BLaER1 (cell line): ENCODE data around the gene CDC42BPB.
A peak's percentile ranks its signal among the peaks of the same experiment; 100 is the strongest.

Experiments used
- H3K27ac ChIP-seq: shearing (Covaris generic); formaldehyde crosslinking; 2 replicates; pipeline ENCODE4 v1.8.1; 2022
- H3K27me3 ChIP-seq: shearing (Covaris generic); formaldehyde crosslinking; 2 replicates; pipeline ENCODE4 v1.8.1; 2022
- H3K36me3 ChIP-seq: shearing (Covaris generic); formaldehyde crosslinking; 2 replicates; pipeline ENCODE4 v1.8.1; 2022
- H3K4me1 ChIP-seq: shearing (Covaris generic); formaldehyde crosslinking; 2 replicates; pipeline ENCODE4 v1.8.1; 2022
- H3K4me2 ChIP-seq: shearing (Covaris generic); formaldehyde crosslinking; 2 replicates; pipeline ENCODE4 v1.8.1; 2022
- H3K4me3 ChIP-seq: shearing (Covaris generic); formaldehyde crosslinking; 2 replicates; pipeline ENCODE4 v1.8.1; 2022
- H3K9ac ChIP-seq: shearing (Covaris generic); formaldehyde crosslinking; 2 replicates; pipeline ENCODE4 v1.8.1; 2022
- H3K9me3 ChIP-seq: shearing (Covaris generic); formaldehyde crosslinking; 2 replicates; pipeline ENCODE4 v1.8.1; 2022
- H4K20me1 ChIP-seq: shearing (Covaris generic); formaldehyde crosslinking; 2 replicates; pipeline ENCODE4 v1.8.1; 2022
- Cebpa-rat ChIP-seq: shearing (Covaris generic); IDR thresholded peaks from 2 replicates; pipeline ENCODE4 v1.8.1; 2022

Gene CDC42BPB

DNA sequence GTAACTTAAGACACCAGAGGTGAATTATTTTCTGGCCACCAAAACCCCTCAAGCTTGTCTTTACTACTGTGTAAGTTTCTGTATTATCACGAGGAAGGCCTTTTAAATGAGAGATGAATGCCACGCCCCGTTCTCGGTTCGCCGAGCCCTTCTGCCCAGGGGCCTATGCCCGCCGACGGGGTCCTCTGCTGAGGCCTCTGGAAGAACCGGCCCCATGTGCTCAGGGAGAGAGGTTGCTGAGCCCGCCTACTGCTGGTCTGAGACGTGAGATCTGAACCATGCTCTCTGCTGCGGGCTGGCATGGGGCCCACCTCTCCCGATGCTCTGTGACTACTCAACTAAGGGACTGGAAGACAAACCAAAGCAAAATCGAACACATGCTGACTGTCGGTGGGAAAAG lies 113.9 kb downstream of the CDC42BPB start:
- Histone ChIP-seq H3K27ac (no peak overlapping the region), H3K4me1 (peaks cover 45% of the 10 kb centered on the region), H3K4me2 (no peak overlapping the region), H3K9ac (no peak overlapping the region), H4K20me1 (no peaks in the 10 kb centered on the region), H3K9me3 (no peaks in the 10 kb centered on the region), H3K4me3 (no peak overlapping the region), H3K36me3 (peaks cover 19% of the 10 kb centered on the region), H3K27me3 (no peaks in the 10 kb centered on the region)
- TF ChIP-seq Cebpa-rat, result no peak

DNA sequence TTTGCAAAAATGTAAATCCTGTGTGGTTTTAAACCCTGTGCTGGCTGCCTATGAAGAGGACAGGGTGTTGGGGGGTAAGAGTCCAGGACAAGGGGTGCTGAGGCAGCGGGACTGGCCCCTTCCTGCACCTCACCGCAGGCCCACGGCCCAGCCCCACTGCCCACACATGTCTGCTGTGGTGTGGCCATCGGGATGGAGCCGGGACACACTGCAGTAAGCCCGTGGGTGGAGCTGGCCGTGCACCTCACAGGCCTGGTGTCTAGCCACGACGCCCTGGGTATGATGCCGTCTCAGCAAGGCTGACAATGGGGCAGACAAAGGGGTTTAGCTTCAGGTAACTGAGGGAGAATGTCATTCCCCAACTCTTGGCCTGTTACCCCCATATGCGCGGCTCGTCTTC lies 115.3 kb downstream of the CDC42BPB start:
- Histone ChIP-seq H3K9ac (no peak overlapping the region), H3K4me1 (peaks cover 45% of the 10 kb centered on the region), H4K20me1 (no peaks in the 10 kb centered on the region), H3K4me2 (no peak overlapping the region), H3K4me3 (no peak overlapping the region), H3K27me3 (no peaks in the 10 kb centered on the region), H3K9me3 (no peaks in the 10 kb centered on the region), H3K27ac (no peak overlapping the region), H3K36me3 (peaks cover 19% of the 10 kb centered on the region)
- no peak for TF ChIP-seq Cebpa-rat

- Histone ChIP-seq H4K20me1 (no peaks in the 10 kb centered on the region), H3K4me2 (peak overlapping the region; percentile 0), H3K4me1 (peaks cover 42% of the 10 kb centered on the region), H3K27me3 (no peaks in the 10 kb centered on the region), H3K27ac (no peak overlapping the region), H3K9me3 (no peaks in the 10 kb centered on the region), H3K36me3 (peaks cover 16% of the 10 kb centered on the region), H3K9ac (no peak overlapping the region), H3K4me3 (no peak overlapping the region)
- no peak for TF ChIP-seq Cebpa-rat
Measured at GRCh38 chr14:102941419-102942011, 115.8 kb downstream of the CDC42BPB start.

- Histone ChIP-seq H4K20me1 (no peaks in the 10 kb centered on the region), H3K27ac (no peak overlapping the region), H3K9ac (no peak overlapping the region), H3K36me3 (peaks cover 12% of the 10 kb centered on the region; the same call in 1 of the 2 replicates), H3K4me2 (peak overlapping the region; percentile 0), H3K4me3 (no peak overlapping the region), H3K9me3 (no peaks in the 10 kb centered on the region), H3K27me3 (no peaks in the 10 kb centered on the region), H3K4me1 (peaks cover 45% of the 10 kb centered on the region)
- no peak for TF ChIP-seq Cebpa-rat
Measured at GRCh38 chr14:102940729-102941362, 116.5 kb downstream of the CDC42BPB start.

DNA sequence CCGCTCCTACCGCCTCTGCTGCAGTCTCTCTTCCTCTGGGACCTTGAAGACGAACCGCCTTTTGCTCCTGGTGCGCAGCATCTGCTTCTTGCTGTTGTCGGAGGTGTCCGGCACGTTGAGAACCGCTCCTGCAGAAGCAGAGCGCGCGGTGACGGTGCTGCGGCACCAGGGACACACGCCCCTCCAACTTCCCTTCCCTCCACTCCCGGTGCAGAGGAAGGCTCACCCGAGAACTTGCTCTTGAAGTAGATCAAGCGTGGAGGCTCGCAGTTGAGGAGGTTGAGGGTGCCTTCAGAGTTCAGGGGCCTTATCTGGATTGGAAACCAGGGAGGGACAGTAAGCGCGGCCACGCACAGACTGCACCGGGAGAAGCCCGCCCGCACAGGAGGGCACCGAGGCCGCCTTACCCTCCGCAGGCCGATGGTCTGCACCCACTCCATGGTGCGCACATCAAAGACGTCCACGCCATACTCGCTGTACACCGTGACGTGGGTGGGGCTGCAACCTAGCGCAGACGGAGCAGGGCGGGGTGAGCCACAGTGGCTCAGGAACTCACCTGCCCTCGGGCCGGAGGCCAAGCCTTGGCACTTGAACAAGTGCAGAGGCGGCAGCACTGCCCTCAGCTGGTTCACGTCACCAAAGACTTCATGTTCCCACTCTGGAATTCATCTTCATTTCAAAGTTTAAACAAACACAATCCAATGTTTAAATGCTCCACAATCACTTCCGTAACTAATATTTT lies 117.4 kb downstream of the CDC42BPB start:
- H3K27me3 ChIP-seq, result no peaks in the 10 kb centered on the region
- peaks cover 6% of the 10 kb centered on the region; the same call in 1 of the 2 replicates for H3K36me3 ChIP-seq
- H3K4me3 ChIP-seq, result no peak overlapping the region
- no peak overlapping the region for H3K27ac ChIP-seq
- no peak for TF ChIP-seq Cebpa-rat
- peaks cover 50% of the 10 kb centered on the region for H3K4me1 ChIP-seq
- no peaks in the 10 kb centered on the region for H4K20me1 ChIP-seq
- H3K4me2 ChIP-seq, result peak overlapping the region; percentile 68
- no peaks in the 10 kb centered on the region for H3K9me3 ChIP-seq
- H3K9ac ChIP-seq, result no peak overlapping the region

GRCh38 chr14:102939329-102939728 lies 118.0 kb downstream of the CDC42BPB start:
- peaks cover 54% of the 10 kb centered on the region for H3K4me1 ChIP-seq
- H3K36me3 ChIP-seq, result no peaks in the 10 kb centered on the region
- TF ChIP-seq Cebpa-rat, result no peak
- H3K9ac ChIP-seq, result no peak overlapping the region
- no peaks in the 10 kb centered on the region for H3K9me3 ChIP-seq
- no peaks in the 10 kb centered on the region for H4K20me1 ChIP-seq
- peak overlapping the region; percentile 68 for H3K4me2 ChIP-seq
- no peaks in the 10 kb centered on the region for H3K27me3 ChIP-seq
- no peak overlapping the region for H3K27ac ChIP-seq
- no peak overlapping the region for H3K4me3 ChIP-seq

DNA sequence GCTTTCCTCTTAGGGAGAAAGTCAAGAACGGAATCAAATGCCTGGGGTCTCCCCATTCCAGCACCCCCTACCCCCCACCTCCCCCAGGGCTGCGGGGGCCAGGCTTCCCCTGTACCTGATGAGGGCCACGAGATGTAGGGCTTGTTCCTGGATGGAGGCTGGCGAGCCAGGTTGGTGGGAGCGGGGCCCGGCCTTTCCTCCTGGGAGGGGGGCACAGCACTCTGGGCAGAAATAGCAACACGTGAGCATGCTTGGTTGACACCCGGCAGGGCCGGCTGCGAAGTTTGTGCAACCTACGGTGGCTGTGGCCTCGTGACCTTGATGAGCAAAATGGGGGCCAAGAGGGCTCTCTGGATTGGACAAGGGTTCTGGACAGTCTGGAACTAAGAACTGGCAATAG lies 119.2 kb downstream of the CDC42BPB start:
- no peak for TF ChIP-seq Cebpa-rat
- no peak overlapping the region for H3K9ac ChIP-seq
- H3K4me1 ChIP-seq, result peaks cover 60% of the 10 kb centered on the region
- H3K4me2 ChIP-seq, result no peak overlapping the region
- H3K9me3 ChIP-seq, result no peaks in the 10 kb centered on the region
- H3K27ac ChIP-seq, result no peak overlapping the region
- no peaks in the 10 kb centered on the region for H3K27me3 ChIP-seq
- H3K36me3 ChIP-seq, result peaks cover 6% of the 10 kb centered on the region; the same call in 1 of the 2 replicates
- H3K4me3 ChIP-seq, result no peak overlapping the region
- no peaks in the 10 kb centered on the region for H4K20me1 ChIP-seq

DNA sequence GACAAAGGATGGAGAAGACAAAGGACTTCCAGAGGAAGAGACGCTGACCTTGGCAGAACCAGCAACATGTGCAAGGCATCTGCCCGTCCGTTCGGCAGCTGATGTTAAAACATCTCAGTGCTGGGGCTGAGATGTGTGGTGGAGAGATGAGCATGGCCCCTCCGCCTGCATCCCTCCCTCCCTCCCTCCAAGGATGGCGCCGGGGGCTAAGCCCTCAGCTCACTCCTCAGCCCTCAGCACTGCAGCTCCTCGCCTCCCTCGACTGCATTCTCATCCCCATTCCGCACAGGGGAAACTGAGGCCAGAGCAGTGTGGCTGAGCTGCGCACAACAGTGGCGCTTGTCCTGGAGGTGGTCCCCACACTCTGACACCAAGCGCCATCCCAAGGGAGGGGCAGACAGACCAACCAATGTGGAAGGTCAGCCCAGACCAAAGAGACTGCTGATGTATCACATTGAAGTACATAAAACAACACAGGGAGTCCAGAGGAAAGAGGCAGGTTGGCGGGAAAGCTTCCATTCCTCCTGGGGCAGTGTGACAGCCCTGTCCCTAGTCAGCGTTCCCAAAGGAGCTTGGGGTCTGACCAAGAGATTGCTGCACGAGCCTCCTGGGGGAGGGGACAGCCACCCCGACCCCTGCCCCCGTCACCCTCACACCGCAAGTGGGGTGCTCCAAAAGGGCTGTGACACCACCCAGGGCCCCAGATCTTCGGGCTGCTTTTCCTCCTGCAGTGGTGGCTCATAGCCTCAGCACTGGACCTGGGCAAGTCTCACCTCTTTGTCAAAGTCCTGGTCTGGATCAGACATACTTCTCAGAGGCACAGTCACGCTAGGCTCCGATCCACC lies 119.8 kb downstream of the CDC42BPB start:
- no peak for TF ChIP-seq Cebpa-rat
- no peak overlapping the region for H3K27ac ChIP-seq
- no peaks in the 10 kb centered on the region for H4K20me1 ChIP-seq
- H3K4me3 ChIP-seq, result no peak overlapping the region
- H3K27me3 ChIP-seq, result no peaks in the 10 kb centered on the region
- H3K4me1 ChIP-seq, result peaks cover 63% of the 10 kb centered on the region
- H3K9ac ChIP-seq, result no peak overlapping the region
- H3K36me3 ChIP-seq, result peaks cover 9% of the 10 kb centered on the region; the same call in 1 of the 2 replicates
- no peak overlapping the region for H3K4me2 ChIP-seq
- H3K9me3 ChIP-seq, result no peaks in the 10 kb centered on the region

DNA sequence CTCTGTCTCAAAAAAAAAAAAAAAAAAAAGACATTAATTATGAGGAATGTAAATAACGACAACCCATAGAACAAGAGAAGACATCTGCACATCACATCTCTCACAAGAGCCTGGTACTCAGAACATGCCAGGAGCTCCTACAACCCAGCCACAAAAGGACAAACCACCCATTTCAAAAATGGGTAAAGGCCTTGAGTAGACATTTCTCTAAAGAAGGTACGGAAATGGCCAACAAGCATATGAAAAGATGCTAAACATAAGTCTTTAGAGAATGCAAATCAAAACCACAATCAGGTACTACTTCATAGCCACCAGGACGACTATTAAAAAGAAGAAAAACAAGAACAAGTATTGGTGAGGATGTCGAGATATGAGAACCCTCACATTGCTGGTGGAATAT lies 121.6 kb downstream of the CDC42BPB start:
- no peak for TF ChIP-seq Cebpa-rat
- Histone ChIP-seq H3K27ac (no peak overlapping the region), H3K27me3 (peaks cover 2% of the 10 kb centered on the region; the same call in 1 of the 2 replicates), H4K20me1 (peaks cover 12% of the 10 kb centered on the region; the same call in 1 of the 2 replicates), H3K4me3 (no peak overlapping the region), H3K36me3 (peaks cover 21% of the 10 kb centered on the region), H3K4me1 (peaks cover 59% of the 10 kb centered on the region), H3K9ac (no peak overlapping the region), H3K4me2 (no peak overlapping the region), H3K9me3 (no peaks in the 10 kb centered on the region)
